Hematopoietic multipotent progenitor cell treated with erythropoietin and hydrocortisone succinate and interleukin-3 and kit ligand, for 15 days (in vitro differentiated cells): Measurements from ENCODE around the gene CNOT8.
"Not testable (repeated sequence)": the region's sequence is repeated elsewhere in the genome, so short reads cannot be mapped to it uniquely, and the experiment has no call there.

Experiments used
- DNase-seq: peaks from one replicate; pipeline ENCODE4 v3.0.0-alpha.2; 2015; ENCODE audit warnings: low spot score

The CNOT8 gene

DNA sequence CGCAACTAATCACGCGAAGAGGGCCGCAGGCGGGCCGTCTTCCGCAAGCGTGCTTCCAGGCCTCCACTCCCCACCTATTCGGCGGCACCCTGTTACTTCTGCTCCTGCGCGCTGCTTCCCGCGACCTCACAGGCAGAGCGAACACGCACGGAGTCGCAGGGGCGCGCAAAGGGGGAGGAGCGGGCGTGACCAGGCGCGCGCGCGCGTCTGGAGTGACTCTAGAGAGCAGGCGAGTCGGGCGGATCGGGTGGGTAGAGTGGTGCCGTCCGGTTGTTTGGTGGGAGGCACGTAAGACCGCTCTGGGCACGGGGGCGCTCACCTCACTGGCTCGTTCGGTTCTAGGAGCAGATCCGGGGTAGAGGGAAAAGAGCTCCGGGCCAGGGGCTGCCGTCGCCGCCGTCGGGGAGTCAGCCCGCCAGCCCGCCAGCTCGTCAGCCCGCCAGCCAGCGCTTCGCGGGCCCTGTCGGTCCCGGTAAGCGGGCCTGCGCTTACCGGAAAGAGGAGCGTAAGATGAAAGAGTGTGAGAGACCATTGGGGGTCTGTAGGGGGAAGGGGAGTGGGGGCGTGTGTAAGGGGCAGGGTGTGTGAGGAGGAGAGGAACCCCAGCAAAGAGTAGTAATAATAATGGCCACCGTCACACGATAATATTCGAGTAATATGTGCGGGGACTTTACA is at the start of gene CNOT8:
CNOT8 (plus strand) TSS at position 331 of the 675 bp plus-strand sequence. CDS start 4,652 bp downstream, outside the sequence.
- DNase-seq = peak; percentile 91

DNA sequence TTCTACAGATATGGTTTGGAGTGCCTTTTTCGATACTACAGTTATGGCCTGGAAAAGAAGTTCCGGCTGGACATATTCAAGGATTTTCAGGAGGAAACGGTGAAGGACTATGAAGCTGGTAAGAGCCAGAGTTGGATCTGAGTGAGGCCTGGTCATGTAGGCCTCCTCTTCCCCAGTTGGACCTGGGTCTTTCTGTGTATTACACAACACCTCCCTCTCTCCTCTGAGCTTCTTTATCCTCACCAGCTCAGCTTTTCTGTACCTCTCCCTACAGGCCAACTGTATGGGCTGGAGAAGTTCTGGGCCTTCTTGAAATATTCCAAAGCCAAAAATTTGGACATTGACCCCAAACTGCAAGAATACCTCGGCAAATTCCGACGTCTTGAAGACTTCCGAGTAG is 47.2 kb upstream of the CNOT8 start:
- no peak for DNase-seq

DNA sequence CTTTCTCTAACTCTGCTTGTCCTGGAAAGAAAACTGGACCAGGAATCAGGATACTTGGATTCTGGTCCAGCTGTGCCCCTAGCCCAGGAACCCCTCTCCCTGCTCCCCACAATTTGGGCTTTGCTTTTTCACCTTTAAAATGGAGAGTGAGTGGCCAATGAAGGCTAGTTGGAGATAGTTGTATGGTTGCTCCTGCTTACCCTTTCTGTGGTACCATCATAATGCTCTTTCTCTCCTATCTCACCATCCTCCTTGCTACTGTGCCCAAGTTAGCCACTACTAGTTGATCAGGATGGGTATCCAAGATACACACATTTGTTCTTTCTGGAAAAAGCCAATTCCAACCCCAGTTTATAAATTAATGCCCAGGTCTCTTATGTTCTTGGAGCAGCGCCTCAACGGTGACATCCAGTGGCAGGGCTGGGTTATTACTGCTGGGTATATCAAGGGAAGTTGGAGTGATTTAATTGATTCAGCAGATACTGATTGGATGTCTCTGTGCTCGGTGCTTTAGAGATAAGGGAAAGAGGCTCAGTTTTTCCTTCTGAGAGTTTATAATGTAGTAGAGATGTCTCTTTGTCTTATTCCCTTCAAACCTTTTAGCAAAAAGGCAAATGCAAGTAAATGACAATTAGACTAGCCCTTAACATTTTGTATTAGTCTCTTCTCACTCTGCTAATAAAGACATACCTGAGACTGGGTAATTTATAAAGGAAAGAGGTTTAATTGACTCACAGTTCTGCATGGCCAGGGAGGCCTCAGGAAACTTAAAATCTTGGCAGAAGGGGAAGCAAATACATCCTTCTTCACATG is 46.6 kb upstream of the CNOT8 start:
- DNase-seq = peak; percentile 79

DNA sequence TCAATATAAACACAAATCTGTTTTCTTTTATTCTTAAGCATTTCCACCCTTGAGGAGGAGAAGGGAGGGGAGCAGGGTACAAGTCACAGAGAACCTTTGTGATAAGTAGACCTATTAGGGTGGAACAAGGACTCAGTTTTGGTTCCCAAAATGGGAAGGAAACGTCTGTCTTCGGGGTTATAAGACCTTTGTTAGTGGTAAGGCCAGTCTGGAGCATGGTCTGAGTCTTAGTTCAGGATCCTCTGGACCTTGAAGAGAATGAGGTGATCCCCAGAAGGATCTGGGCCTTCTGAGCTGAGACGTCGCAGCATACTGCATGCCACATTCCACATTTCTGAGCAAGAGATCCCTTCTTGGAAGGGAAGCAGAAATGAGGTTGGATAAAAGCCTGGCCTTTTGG is 45.3 kb upstream of the CNOT8 start:
- no peak for DNase-seq

DNA sequence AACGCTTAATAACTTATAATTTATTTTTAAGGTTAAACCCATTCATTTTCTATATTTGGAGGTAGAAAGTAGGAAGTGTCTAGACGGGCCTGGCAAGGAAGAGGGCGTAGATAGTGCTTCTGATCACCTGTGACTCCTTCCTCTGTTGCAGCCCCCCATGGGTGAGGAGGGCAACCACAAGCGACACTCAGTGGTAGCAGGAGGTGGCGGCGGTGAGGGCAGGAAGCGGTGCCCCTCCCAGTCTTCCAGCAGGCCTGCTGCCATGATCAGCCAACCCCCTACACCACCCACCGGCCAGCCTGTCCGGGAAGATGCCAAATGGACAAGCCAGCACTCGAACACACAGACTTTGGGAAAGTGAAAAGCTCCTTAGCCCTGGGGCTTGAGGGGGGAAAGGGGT is 44.7 kb upstream of the CNOT8 start:
- DNase-seq = no peak

DNA sequence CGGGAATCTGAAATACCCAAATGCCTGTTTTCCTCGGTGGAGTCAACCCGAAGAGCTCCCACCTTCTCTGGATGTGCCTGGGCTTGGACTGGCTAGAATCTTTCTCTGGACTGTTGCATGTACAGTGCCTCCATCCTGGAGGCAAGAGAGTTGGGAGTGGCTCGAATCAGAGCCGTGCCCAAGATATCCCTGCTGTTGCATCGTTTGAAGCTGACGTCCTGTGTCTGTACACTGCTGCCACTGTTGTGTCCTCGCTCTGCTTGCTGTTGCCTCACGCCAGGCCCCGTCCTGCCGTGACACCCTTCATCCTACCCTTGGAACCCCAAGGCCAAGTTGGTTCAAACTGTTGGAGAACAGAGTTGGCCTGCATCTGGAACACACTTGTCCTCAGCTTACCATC is 43.4 kb upstream of the CNOT8 start:
- no peak for DNase-seq

DNA sequence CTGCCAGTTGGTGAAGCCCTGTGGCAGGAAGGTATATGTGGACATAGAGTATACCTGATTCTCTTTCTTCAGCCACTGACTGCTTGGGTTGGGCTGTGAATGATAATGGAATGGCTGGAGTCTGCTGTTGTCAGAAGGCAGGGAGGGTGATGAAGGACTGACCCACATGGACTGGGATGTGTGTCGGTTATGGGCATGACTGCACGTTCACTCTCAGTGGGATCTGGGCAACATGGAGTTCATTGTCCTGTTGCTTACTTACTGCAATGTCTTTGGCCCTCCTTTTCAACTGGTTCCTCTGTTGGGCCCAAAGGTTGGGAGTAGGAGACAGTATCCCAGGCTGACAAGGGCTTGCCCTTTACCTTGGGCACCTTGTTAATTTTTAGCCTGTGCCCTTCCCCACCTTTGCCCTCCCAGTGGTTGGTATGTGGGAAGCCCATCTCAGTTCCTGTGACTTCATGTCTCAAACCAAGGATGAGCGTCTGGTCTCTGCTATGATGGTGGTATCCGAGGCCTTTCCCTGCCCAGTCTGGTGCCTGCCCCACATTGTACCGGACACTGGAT is 42.7 kb upstream of the CNOT8 start:
- no peak for DNase-seq

DNA sequence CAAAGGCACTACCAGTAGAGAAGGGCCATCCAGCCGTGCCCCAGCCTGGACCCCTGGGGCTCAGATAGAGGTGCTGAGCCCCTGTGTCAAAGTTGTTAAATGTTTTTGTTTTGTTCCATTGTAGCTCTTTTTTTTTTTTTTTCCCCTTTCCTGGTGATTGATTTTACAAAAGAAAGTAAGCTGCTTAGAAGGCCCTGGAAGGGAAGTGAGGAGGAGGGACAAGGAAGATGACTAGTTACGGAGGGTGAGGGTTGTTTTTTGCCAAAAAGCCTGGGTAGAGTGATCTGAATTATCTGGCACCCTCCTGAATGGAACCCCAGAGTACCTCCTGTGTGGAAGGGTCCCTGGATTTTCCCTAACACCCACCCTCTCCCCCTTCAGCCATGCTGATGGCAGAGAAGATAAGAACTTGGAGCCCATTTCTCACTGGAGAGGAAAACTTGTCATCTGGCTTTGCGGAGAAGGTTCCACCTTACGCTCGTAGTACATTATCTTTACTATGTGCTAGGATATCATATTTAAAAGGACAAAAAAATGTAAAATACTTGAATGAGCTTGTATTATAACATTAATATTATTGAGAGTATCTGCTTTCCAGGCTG is 41.4 kb upstream of the CNOT8 start:
- DNase-seq = no peak

DNA sequence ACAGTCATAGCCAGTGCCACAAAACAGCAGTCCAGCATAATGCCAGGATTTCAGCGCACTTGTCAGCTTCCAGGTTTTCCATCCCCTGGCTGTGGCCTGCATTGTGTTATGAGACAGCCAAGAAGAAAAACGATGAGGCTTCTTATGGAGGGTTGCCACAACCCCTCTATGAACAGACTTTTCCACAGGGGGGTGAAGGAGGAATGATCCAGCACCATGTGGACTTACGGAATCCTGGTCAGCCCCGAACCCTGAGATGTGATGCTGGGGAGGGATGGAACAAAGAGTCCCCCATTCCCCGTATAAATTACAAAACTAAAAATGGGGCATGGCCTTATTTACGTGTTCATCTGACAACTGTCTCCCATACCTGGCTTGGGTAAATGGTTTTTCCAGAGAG is 40.6 kb upstream of the CNOT8 start:
- DNase-seq = no peak

DNA sequence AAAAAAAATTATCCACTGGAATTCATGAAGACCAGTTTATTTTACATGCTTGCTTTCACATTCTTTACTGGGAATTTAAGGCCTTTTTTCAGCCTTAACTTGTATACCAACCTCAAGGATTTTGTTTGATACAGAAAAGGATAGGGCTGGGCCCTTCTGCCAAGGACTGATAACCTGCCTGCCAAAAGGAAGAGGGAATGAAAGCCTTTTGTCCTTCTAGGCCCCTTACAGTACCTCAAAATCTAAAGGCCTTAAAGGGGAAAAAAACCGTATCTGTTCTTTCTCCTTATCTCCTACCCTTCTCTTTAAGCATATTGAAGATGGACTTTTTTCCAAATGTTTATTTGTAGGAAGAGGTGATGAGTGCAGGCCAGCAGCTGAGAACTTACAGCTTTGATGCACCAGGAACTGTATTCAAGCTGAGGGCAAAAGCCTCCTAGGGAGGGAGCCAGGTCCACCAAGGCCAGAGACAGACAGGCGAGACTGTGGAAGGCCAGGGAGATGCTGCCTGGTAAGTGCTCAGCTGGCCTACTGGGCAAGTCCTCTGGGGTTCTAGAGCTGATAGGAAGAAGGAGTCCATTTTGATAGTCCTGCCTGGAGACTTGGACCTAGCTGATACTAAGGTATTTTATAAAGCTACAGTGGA is 39.8 kb upstream of the CNOT8 start:
- peak; percentile 78 for DNase-seq

DNA sequence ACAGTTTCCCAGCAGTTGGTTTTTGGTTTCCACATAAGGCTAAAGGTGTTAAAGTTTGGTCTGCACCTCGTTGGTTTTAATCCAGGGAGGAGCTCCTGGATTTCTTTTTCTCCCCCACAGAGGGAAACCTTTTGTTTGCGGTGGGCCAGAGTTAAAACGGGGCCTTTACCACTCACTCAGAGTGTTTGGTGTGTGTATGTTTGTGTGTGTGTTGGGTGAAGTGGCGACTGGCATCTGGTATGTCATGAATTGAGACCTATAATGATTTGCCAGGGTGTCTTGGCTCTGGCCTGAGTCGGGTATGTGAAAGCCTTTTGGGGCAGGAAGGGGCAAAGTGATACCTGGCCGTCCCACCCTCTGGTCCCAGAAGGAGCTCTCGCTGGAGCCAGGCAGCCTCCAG is 38.9 kb upstream of the CNOT8 start:
- DNase-seq = no peak

DNA sequence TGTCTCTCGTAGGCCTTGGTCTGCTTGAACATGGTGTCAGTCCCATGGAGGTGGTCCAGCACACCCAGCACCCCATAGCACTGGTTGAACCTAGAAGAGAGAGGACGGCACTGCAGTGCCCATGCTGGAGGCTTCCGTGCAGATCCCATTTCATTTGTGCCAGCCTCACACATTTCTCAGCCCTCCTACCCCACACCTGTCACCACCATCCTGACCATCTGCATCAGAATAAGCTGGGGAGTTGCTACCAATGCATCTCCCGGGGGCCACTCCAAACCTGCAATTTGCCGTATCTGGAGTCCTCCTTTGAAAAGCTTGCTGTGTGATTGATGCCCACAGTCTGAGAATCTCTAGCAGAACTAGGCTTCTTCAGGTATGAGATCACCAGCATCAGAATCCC is 38.0 kb upstream of the CNOT8 start:
- no peak for DNase-seq

DNA sequence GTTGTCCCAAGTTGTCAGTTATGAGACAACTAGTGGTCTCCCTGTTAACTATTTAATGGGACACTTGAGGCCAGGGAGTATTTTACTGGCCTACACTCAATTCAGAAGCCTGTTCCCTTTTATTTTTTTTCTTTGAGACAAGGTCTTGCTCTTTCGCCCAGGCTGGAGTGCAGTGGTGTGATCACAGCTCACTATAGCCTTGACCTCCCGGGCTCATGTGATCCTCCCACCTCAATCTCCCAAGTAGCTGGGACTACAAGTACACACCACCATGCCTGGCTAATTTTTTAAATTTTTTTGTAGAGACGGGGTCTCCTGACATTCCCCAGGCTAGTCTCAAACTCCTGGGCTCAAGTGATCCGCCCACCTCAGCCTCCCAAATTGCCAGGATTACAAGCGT is 35.5 kb upstream of the CNOT8 start:
- not testable (repeated sequence) for DNase-seq

DNA sequence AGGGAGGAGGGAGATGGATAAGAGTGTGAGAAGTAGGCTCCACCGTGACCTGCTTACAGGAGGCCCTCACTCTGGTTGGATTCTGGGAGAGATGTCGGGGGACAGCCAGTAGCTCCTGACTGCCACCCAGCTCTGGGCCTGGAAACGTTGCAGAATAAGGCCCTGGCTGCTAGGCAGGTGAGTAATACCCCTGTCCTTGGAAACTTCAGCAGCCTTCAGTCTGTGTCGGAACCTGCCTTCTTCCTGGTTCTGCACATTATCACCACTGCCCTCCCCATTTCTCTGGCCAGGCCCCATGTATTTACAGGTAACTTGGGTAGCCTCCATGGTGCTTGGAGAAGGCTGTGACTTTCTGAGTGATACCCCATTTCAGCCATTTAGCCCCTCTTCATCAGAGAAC is 34.8 kb upstream of the CNOT8 start:
- no peak for DNase-seq

DNA sequence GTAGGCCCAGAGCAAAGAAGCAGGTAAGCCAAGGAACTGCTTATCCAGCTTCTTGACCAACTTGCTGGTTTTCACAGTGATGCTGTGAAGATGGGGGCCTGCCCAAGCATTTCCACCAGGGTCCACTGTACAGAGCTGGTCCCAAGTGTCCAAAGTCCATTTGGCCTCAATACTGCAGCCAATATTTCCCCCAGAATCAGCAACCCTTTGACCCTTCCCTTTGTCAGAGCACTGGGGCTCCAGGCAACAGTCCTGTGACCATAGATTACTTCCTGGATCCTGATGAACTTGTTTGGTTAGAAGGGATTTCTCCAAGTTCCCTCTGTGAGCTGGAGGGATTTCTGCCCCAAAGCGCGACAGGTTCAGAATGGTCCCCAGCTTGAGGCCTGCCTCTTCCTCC is 34.4 kb upstream of the CNOT8 start:
- no peak for DNase-seq

DNA sequence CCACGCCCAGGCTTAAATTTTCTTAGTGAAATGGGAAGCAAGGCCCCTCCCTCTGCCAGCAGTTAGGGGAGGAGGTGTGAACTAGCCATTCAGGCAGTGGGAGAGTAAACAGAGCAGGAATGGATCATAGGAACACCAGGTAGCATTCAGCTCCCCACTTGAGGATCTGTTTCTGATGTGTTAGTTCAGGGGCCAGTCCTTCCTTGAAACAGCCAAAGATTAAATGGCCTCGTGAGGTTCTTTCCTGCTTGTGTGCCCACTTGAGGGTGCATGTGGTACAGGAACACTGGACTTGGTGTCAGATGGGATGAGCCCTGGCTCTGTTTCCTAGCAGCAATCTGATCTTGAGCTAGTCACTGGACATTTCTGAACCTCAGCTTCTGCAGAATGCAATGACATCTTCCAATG is 29.2 kb upstream of the CNOT8 start:
- DNase-seq = no peak

DNA sequence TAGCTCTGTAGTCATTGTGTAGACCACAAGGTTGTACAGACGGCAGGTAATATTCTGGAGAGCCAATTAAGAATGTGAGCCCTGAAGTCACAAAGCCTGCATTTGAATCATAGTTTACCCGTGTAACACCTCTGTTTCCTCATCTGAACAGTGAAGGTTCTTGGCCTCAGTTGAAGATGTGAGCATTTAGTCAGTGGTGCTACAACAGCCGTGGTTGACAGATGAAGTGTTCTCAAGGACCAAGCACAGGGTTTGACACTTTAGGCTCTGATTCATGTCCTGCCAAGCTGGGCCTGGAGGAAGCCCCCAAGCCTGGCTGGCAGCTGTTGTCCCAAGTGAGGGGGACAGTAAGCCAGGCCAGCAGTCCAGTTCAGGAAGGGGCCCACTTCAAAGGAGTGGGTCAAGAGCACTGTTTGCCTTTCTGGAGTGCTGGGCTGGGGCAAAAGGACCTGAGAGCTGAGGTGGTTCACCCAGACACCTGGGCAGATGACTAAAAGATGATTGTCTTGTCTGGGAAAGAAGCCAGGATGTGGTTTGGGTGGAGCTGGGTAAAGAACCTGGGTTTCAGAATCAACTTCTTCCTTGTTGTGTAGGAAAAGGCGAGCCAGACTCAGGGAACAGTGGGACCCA is 28.7 kb upstream of the CNOT8 start:
- no peak for DNase-seq

DNA sequence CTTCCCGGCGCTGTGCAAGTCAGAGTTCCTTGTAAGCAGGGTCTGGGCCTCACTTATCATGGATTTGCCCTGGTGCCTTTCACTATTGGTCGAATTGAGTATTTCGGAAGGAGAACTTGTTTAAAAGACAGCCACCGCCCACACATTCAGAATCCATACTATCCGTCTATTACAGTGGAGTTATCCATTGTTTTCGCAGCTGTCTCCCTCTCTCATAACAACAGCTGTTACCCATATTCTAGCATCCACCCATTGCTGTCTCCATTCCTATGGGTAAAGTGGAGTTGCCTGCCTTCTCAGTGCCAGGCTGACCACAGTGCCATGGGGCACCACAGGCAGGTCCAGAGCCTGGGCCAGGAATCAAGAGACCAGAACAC is 28.2 kb upstream of the CNOT8 start:
- DNase-seq = no peak

DNA sequence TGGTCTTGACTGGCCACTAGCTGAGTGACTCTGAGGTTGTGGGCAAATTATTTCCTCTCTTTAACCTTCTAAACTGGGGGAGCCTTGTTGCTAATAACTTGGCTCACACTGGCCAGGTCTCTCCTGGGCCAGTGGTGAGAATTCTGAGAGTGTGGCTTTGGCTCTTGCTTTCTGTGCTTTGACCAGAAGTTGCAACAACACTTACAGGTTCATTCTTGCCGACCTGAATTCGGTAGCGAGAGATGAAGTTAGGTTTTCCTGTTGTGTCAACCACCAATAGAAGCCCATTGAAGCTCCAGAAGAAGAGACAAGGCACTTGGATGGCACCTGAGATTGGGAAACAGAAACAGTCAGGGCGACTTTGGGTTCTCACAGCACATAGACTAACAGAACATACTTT is 27.8 kb upstream of the CNOT8 start:
- no peak for DNase-seq

DNA sequence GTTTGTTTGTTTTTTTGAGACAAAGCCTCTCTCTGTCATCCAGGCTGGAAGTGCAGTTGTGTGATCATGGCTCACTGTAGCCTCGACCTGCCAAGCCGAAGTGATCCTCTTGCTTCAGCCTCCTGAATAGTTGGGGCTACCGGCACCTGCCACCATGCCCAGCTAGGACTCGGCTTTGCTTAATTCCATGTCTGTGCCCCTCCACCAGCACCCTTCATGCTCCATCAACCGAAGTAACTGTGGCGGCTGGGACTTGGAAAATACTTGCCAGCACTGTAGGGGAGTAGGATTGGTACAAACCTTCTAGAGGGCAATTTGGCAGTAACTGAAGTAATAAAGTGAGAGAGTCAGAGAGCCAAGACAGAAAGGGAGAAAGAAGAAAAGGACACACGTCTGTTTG is 27.0 kb upstream of the CNOT8 start:
- no peak for DNase-seq

DNA sequence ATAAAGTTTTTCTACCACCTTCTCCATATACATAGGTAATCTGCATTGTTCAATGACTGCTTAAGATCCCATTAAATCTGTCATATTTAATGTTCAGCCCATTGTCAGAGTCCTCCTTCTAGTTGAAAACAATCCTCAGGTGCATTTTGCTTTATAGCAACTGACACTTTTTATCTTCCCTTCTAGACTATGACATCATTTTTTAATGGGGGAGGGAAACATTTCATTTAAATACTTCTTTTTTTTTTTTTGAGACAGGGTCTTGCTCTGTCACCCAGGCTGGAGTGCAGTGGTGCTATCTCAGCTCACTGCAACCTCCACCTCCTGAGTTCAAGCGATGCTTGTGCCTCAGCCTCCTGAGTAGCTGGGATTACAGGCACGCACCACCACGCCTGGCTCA is 25.6 kb upstream of the CNOT8 start:
- not testable (repeated sequence) for DNase-seq

DNA sequence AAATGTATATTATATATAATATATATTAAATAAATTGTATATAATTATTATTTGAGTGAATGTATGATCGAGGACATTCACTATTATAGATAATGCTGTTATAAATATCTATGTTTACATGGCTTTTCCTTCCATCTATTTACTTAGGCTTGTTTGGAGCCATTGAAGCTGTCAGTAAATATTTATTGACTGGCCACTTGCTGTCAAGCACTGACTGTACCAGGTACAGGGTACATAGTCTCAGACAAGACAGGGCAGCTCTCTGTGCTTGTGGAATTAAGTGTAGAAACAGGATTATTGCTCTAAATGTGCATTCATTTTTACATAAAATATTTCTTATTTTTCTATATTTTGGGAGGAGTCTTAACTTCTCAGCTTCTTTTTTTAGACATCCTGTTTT is 24.4 kb upstream of the CNOT8 start:
- peak; percentile 43 for DNase-seq
